C4-2B (cell line): Measurements from ENCODE around the gene SWAP70.

Experiments
- H3K27ac ChIP-seq: fragments of 450-650 bp; 2 replicates; pipeline ENCODE4 v1.5.1; 2017
- ZFX ChIP-seq: fragments of 450-650 bp; IDR thresholded peaks from 2 replicates; pipeline ENCODE4 v1.6.1; 2017
- TF ChIP-seq, protein P1 (sequence below): fragments of 450-650 bp; conservative IDR thresholded peaks from 2 replicates; pipeline ENCODE4 v1.5.1; 2017; ENCODE audit warnings: mild to moderate bottlenecking

The SWAP70 gene

DNA sequence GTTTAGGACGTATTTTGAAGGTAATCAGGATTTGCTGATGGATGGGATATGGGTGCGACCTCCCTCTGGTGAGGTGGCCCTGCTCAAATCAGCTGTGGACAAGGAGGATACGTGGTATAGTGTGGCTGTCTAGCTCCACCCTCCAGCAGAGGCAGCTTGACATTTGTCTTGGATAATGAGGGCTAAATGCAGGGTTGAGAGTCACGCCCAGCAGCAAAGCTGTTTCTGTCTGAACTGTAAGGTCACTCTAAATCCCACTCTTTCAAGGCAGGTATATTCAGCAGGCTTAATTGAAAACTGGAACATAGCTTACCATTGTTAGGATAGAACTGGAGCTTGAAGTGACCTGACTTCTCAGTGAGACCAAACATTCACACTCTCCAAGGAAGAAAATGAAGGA, 98.7 kb downstream of the SWAP70 start:
- no peak for TF ChIP-seq ZFX
- TF ChIP-seq, protein P1, sequence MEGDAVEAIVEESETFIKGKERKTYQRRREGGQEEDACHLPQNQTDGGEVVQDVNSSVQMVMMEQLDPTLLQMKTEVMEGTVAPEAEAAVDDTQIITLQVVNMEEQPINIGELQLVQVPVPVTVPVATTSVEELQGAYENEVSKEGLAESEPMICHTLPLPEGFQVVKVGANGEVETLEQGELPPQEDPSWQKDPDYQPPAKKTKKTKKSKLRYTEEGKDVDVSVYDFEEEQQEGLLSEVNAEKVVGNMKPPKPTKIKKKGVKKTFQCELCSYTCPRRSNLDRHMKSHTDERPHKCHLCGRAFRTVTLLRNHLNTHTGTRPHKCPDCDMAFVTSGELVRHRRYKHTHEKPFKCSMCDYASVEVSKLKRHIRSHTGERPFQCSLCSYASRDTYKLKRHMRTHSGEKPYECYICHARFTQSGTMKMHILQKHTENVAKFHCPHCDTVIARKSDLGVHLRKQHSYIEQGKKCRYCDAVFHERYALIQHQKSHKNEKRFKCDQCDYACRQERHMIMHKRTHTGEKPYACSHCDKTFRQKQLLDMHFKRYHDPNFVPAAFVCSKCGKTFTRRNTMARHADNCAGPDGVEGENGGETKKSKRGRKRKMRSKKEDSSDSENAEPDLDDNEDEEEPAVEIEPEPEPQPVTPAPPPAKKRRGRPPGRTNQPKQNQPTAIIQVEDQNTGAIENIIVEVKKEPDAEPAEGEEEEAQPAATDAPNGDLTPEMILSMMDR, result no peak

DNA sequence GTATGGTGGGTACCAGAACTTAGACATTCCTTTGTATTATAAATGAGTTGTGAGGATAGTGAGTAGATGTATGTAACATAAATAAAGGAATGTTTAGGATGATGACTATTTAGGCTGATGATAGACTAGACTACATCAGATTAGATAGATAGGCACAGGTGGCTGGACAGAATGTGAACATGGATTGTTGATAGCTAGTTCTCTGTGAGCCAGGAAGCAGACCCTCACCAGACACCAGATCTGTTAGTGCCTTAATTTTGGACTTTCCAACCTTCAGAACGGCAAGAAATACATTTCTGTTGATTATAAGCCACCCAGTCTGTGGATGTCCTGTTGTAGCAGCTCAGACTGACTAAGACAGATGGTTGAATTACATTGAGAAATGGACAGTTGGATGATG, 99.4 kb downstream of the SWAP70 start:
- TF ChIP-seq ZFX, result no peak
- TF ChIP-seq, protein P1, result no peak
- no peak overlapping the region for H3K27ac ChIP-seq

More for the DNA sequence above, 98.7 kb downstream of the SWAP70 start:
- no peak overlapping the region for H3K27ac ChIP-seq

DNA sequence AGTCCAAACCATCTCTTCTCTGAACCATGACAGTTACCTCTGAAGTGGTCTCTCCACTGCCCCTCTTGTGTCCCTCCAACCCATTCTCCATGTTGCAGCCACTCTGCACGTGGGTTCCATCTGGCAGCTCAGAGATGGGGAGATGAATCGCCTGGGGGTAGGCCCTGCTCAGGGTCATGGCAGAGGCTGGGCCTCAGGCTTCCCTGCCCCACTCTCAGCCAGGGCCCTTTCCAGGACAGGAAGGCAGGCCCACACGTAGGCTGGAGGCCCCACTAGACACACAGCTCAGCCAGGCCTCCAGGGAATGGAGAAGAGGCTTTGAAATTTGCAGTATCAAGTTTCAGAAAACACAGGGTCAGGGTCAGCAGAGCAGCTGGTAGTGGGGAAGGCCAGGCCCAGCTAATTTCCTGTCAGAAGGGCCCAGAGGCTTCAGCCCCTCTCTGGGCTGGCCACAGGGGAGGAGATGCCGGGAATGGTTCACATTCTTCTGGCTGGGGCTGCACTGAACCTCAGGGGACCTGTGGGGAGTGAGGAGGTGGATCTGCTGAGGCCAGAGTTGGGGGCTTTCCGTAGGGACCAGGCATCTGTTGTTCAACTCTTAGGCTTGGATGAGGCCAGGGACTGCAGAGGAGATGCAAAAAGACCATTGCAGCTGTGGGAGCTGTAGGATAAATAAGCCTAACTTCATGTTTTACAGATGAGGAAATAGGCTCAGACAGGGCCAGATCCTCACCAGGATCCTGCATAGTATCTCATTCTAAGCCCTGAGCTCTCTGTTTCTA, 101.6 kb downstream of the SWAP70 start:
- no peak for TF ChIP-seq ZFX
- TF ChIP-seq, protein P1, result no peak
- H3K27ac ChIP-seq, result no peak overlapping the region

DNA sequence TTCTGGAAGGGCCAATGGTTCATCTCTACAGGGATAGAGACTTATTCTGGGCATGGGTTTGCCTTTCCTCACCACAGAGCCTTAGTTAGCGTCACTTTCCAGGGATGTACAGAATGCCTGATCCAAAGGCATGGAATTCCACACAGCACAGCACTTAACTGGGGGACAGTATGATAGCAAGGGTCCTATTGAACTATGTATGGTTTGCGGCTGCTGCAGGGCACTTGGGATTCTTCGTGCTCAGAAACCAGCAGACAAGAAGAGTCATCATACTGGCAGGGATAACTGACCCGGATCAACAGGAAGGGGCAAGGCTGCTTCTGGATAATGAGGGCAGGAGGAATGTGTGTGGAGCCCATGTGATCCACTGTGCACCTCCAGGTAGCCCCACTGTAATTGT, 105.7 kb downstream of the SWAP70 start:
- TF ChIP-seq, protein P1, result no peak
- no peak overlapping the region for H3K27ac ChIP-seq

DNA sequence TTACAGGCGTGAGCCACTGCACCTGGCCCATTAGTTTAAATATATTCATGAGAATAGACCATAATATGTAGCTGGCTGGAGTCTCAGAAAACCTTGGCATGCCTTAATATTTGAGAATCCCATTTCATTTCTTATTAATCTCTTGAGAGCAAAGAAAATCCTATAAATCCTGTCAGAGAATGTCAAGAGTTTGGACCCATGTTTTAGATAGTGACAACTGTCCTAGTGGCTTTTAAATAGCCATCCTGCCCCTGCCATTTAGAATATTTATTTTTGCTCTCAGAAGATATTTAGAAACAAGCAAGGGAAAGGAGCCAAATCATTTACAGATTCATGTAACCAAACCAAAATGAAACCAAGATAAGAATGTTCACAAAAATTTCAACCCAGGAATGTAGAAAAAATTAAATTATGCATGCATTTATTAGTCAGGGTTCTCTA, 107.2 kb downstream of the SWAP70 start:
- TF ChIP-seq, protein P1, result no peak
- TF ChIP-seq ZFX, result no peak

DNA sequence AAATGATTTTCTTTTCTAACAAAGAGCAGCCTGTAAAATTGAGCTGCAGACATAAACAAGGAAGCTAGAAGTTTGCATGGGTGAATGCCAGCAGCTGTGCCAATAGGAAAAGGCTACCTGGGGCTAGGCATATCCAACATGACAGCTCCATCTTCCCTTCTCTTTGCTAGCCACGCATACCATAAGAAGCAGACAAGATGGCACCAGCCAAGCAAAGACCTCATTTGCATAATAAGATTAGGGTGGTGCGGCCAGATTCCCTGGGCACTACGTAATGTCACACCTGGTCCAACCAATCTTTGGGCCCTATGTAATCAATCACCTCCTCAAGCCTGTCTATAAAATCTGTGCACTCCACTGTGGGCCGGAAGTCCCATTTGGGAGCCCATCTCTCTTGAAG, 108.3 kb downstream of the SWAP70 start:
- no peak overlapping the region for H3K27ac ChIP-seq
- no peak for TF ChIP-seq ZFX
- TF ChIP-seq, protein P1, result no peak

More for the DNA sequence above, 107.2 kb downstream of the SWAP70 start:
- no peak overlapping the region for H3K27ac ChIP-seq

DNA sequence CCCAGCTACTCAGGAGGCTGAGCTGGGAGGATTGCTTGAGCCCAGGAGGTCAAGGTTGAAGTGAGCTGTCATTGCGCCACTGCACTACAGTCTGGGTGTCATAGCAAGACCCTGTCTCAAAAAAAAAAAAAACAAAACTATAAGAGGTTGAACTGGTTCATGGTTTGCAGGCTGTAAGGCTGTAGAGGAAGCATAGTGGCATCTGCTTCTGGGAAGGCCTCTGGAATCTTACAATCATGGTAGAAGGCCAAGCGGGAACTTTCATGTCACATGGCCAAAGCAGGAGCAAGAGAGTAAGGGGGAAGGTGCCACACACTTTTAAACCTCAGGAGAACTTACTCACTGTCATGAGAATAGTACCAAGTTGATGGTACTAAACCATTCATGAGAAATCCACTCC, 109.6 kb downstream of the SWAP70 start:
- no peak overlapping the region for H3K27ac ChIP-seq
- no peak for TF ChIP-seq ZFX
- TF ChIP-seq, protein P1, result no peak
